ENCODE results near the gene LRRC73.
"Not testable (repeated sequence)": the region's sequence is repeated elsewhere in the genome, so short reads cannot be mapped to it uniquely, and the experiment has no call there.

LRRC73 gene

DNA sequence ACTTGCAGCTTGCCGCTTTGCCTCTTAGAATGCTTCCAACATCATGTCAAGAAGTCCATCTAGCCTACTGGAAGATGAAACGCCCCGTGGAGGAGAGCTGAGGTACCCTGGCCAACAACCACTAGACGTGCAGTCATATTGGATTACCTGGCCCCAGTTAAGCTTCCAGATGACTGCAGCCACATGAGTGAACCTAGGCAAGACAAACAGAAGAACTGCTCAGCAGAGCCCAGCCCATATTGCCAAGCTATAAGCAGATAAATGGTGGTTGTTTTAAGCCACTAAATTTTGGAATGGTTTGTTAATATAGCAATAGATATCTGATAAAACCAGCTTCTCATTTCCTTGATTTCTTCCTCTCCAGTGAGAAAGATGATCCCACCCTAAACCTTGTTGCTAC is 50.1 kb downstream of the LRRC73 start:
- DNase-seq (ENCODE audit: low spot score), result no peak

GRCh38 chr6:43459535-43459934 is 50.6 kb downstream of the LRRC73 start:
- peak; percentile 25 for DNase-seq (ENCODE audit: low spot score)

DNA sequence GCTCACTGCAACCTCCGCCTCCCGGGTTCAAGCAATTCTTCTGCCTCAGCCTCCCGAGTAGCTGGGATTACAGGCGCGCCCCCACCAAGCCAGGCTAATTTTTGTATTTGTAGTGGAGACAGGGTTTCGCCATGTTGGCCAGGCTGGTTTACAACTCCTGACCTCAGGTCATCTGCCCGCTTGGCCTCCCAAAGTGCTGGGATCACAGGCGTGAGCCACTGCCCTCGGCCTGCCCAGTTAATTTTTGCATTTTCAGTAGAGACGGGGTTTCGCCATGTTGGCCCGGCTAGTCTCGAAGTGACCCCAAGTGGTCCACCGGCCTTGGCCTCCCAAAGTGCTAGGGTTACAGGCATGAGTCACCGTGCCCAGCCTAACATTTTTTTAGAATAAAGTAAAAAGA is 52.0 kb downstream of the LRRC73 start:
- not testable (repeated sequence) for DNase-seq (ENCODE audit: low spot score)

DNA sequence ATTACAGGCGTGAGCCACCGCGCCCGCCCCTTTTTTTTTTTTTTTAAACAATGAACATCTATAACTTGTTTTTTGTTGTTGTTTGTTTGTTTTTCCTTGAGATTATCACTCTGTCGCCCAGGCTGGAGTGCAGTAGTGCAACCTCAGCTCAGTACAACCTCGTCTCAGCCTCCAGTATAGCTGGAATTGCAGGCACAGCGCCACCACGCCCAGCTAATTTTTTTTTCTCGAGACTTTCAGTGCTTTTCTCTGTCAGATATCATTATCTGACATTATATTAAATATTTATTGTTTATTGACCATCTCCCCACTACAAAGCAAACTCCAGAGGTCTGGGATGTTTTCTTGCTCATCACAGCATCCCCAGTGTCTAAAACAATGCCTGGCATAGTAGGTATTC is 52.5 kb downstream of the LRRC73 start:
- DNase-seq (ENCODE audit: low spot score), result no peak
